NCI-H1048 (cell line): Measurements from ENCODE around the gene RBM4.
"Not testable (repeated sequence)": the region's sequence is repeated elsewhere in the genome, so short reads cannot be mapped to it uniquely, and the experiment has no call there.

Experiments used
- DNase-seq: peaks from one replicate; lab custom pipeline; 2025; lab: John Stamatoyannopoulos, UW

RBM4 gene

GRCh38 chr11:66617155-66617834, 21.2 kb upstream of the RBM4 start:
- no peak for DNase-seq

DNA sequence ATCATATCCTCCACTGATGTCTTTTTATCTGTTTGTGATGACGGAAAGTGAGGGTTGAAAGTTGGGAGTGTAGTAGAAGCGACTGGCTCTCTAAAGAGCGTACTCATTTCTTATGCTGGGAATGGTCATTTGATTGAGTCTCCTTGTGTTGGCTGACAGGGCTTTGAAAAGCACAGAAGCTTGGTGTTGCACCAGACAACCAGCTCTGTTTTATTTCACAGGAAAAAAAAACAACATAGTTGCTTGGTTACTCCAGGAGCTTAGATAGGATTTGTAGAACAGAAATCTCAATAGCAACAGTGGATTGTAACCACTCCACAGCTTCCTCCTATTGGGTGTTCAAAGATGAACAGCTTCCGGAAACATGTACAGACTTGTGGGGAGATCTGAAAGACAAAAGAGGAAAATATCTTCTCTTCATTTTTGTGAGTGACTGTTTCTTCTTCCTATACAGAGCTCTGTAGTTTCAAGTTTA, 19.4 kb upstream of the RBM4 start:
- no peak for DNase-seq

DNA sequence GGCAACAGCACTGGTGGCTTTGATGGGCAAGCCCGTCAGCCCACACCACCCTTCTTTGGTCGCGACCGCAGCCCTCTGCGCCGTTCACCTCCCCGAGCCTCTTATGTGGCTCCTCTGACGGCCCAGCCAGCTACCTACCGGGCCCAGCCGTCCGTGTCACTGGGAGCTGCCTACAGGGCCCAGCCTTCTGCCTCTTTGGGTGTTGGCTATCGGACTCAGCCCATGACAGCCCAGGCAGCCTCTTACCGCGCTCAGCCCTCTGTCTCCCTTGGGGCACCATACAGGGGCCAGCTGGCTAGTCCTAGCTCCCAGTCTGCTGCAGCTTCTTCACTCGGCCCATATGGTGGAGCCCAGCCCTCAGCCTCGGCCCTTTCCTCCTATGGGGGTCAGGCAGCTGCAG, 14.1 kb upstream of the RBM4 start:
- DNase-seq = no peak

- DNase-seq = no peak
Observed at GRCh38 chr11:66625041-66625751, 13.3 kb upstream of the RBM4 start.

GRCh38 chr11:66625752-66626149, 12.8 kb upstream of the RBM4 start:
- no peak for DNase-seq

DNA sequence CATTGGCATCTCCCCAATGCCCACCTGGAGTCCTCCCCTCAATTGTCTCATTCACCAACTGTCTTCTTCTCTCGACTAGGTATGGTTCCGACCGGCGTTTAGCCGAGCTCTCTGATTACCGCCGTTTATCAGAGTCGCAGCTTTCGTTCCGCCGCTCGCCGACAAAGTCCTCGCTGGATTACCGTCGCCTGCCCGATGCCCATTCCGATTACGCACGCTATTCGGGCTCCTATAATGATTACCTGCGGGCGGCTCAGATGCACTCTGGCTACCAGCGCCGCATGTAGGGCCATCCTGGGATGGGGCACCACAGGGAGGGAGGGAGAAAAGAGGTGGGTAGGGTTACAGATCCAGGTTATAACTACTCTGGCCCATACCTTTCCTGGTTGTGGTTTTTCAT, 12.1 kb upstream of the RBM4 start:
- no peak for DNase-seq

DNA sequence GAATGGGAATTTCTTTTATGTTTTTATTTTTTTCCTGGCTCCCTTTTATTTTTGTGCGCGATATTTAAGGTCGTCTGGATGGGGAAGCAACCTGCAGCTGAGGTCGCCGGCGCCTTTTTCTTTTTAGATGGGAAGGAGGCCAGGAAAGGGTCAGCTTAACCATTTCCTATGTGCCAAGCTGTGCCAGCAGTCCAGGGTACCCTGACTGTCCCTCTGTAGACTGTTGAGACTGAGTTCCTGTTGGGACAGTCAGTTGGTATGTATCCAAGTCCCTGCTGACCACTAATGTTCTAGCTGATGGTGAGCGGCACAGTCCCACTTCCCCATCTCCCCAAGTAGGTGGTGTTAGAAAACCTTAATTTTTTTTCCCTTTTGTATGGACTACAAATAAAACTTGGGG, 11.6 kb upstream of the RBM4 start:
- no peak for DNase-seq

- DNase-seq = no peak
Observed at GRCh38 chr11:66628061-66628603, 10.4 kb upstream of the RBM4 start.

DNA sequence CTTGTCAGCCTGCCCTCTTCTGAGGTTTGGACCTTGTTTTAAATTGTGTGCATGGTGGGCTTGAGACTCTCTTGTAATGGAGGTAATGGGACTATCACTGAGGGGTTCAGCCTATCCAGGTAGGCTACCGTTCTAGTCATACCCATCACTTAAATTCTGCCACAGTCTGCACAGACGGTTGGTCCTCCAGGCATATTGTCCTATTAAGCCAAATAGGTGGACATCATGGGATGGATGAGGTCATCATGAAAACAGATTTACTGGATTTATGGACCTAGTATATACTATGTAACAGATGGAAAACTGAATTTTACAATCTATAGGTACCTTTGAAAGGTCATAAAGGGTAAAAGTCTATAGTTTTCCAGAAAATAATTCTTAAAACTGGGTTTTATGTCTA, 9.1 kb upstream of the RBM4 start:
- no peak for DNase-seq

DNA sequence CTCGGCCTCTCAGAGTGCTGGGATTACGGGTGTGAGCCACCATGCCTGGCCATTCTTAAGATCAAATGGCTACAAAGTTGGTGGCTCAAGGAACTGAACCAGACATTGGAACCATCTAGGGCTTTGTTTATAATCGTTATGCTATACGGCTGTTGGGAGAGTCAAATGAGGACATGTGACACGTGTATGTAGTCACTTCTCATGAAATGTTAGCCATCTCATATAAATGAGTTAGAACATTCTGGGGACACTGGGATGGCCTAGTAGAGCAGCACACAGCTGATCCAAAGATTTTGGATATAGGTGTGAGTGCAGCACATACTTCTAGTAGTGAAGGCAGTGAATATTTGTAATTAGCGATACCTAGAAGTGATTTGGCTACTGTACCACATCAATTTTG, 6.6 kb upstream of the RBM4 start:
- DNase-seq = no peak

DNA sequence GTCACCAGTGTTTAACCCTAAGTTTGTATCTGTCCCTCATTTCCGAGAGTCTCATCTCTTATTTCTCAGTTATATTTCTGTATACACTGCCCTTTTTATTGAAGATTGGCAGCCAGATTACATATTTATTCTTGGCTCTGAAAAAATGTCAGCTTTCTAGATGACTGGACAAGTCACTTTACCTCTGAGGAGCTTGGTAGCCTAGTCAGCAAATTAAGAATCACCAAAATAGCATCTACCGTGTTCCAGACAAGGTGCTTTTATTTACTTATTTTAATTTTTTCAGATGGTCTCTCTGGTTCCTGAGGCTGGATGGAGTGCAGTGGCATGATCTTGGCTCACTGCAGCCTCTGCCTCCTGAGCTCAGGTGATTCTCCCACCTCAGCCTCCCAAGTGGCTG, 5.6 kb upstream of the RBM4 start:
- DNase-seq = no peak

DNA sequence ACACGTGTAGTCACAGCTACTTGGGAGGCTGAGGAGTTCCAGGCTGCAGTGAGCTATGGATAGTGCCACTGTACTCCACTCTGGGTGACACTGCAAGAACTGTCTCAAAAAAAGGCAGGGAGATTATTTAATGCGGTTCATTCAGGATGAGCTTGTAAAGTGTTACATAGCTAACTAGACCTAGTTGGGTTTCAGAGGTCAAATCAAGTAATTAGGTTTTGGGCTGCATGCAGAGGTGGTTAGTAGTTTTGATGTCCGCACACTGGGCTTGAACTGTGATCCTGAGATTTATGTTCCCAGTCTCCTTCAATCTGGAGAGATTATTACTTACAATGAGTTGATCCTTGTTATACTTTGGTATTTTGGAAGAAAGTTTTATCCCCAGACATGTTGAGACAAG, 2.1 kb upstream of the RBM4 start:
- no peak for DNase-seq

- DNase-seq = no peak
Observed at GRCh38 chr11:66637557-66638176, 836 bp upstream of the RBM4 start.

DNA sequence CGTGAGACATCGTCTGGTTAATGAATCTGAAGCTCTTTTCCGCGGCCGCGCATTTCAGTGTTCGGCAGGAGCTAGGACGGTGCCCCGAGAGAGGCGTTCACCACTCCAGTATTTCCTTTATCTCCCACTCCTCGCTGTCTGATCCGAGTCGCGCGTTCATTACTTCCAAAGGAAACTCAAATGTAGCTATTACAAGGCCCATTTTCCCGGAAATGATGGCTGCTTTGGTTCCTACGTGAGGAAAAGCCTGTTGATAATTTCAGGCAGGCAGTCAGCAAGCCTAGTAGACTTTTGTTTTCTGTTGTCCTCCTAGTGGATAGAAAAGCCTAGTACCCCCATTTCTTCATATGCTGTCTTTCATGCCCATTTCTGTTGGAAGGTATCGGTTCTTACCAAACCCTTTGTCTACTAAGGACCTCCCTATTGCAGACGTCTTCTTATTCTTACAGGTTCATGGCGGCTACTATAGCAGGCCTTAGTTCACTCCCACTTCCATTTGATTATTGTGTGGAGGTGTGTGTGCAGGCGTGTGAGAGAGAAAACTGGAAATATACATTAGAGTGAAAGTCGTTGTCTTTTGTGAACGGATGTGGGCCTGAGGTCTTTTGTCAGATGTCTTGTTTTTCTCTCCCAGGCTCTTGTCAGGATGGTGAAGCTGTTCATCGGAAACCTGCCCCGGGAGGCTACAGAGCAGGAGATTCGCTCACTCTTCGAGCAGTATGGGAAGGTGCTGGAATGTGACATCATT, 737 bp downstream of the RBM4 start:
- no peak for DNase-seq

DNA sequence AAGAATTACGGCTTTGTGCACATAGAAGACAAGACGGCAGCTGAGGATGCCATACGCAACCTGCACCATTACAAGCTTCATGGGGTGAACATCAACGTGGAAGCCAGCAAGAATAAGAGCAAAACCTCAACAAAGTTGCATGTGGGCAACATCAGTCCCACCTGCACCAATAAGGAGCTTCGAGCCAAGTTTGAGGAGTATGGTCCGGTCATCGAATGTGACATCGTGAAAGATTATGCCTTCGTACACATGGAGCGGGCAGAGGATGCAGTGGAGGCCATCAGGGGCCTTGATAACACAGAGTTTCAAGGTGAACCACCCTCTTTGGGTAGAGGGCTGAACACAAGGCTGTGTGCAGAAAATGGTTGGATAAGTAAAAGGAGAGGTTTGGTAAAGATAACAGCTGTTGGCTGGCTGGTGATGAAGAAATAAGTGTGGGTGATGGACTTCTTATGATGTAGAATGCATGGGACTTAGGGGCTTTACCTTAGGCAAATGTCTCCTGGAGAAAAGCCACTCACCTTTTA, 1.4 kb downstream of the RBM4 start:
- not testable (repeated sequence) for DNase-seq

GRCh38 chr11:66641834-66642233, 3.3 kb downstream of the RBM4 start:
- no peak for DNase-seq

GRCh38 chr11:66643745-66644437, 5.4 kb downstream of the RBM4 start:
- DNase-seq = no peak

GRCh38 chr11:66646828-66647227, 8.3 kb downstream of the RBM4 start:
- DNase-seq = no peak

DNA sequence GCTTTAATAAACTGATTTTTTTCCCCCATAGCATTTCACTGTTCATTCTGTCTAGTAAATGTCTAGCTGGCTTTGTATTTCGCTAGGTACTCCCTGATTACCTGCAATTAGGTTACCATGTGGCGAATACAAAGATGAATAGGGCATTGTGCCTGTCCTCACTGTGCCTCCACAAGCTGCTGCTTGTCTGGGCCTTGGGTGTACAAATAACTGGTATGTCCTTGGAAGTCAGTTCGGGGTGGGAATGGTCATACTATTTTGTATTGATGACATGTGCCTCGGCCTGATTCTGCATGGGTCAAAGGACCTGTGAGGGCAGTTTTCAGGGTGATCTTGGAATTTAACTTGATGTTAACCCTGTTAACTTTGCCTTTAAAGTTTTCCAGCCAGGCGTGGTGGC, 11.4 kb downstream of the RBM4 start:
- no peak for DNase-seq

DNA sequence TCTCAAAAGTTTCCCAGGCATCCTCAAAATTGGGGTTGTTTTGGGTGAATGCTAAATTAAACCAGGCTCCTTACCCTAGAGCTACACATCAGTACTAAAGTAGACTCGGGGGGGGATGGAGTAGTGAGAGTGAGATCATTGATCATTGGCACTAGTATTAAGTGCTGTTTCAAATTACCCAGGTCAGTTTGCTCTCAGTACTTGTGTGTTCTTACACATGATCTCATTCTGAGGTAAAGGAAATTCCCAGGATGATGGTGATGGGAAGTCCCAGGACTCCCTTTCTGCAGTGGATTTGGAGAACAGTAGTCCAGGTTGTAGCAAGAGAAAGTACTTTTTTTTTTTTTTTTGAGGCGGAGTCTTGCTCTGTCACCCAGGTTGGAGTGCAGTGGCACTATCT, 12.5 kb downstream of the RBM4 start:
- no peak for DNase-seq

GRCh38 chr11:66652651-66653050, 14.1 kb downstream of the RBM4 start:
- DNase-seq = no peak

DNA sequence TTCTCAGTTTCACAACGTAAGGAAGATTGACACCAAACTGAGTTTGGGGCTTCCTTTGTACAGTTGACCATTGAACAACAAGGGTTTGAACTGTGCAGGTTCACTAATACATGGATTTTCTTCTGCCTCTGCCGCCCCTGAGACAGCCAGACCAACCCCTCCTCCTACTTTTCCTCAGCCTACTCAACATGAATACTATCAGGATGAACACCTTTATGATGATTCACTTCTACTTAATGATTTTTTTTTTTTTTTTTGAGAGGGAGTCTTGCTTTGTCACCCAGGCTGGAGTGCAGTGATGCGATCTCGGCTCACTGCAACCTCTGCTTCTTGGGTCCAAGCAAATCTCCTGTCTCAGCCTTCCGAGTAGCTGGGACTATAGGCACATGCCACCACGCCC, 14.6 kb downstream of the RBM4 start:
- DNase-seq = no peak
